ENCODE measurements around the gene ADAM11. TPM values are rescaled to one million over a fixed set of nuclear protein-coding genes. Genes with fewer than 3 reads are reported as not detected.
A peak's percentile ranks its signal among the peaks of the same experiment; 100 is the strongest.

Gene ADAM11
- total RNA-seq, 6 donors from 2014 or later, result 0.15 to 1.0 (median 0.20) TPM; not detected in 1

DNA sequence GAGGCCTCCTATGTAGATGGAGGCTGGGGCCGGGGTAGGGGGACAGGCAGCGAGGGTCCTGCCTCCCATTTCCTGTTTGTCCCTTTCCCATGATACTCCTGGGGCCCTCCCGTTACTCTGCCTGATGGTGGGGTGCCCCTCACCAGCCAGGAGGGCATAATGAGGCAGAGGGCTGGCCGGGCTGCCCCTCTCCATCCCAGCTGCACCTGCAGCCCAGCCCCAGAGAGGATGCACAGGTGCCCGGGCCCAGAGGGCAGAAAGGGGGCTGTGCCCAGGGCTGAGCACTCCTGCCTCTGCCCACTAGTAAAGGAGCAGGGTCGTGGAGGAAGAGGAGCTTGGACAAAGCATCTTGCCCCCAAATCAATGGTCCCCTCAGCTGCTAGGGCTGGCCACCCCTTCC is 10.4 kb downstream of the ADAM11 start:
- Histone ChIP-seq H3K27me3 (peaks cover 0 to 12% (median 1%) of the 10 kb centered on the region in 4 donors), H3K4me1 (no peaks in the 10 kb centered on the region), H3K36me3 (no peaks in the 10 kb centered on the region), H3K4me3 (no peak overlapping the region), H3K27ac (no peak overlapping the region), H3K9me3 (no peaks in the 10 kb centered on the region)
- 38 to 51% methylated on average over 3 to 6 of the region's 6 CpGs for whole genome bisulfite sequencing, 2 donors
- no peak for ATAC-seq (ENCODE audit: low FRiP score in 2 of 2)
- peak in 1 of 2 donors; percentile 25 for DNase-seq
- TF ChIP-seq POLR2AphosphoS5 (IDR thresholded peaks at IDR 0.05), result no peak
- TF ChIP-seq, protein P1, sequence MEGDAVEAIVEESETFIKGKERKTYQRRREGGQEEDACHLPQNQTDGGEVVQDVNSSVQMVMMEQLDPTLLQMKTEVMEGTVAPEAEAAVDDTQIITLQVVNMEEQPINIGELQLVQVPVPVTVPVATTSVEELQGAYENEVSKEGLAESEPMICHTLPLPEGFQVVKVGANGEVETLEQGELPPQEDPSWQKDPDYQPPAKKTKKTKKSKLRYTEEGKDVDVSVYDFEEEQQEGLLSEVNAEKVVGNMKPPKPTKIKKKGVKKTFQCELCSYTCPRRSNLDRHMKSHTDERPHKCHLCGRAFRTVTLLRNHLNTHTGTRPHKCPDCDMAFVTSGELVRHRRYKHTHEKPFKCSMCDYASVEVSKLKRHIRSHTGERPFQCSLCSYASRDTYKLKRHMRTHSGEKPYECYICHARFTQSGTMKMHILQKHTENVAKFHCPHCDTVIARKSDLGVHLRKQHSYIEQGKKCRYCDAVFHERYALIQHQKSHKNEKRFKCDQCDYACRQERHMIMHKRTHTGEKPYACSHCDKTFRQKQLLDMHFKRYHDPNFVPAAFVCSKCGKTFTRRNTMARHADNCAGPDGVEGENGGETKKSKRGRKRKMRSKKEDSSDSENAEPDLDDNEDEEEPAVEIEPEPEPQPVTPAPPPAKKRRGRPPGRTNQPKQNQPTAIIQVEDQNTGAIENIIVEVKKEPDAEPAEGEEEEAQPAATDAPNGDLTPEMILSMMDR (IDR thresholded peaks at IDR 0.05), result no peak
- no peak for TF ChIP-seq EP300 (IDR thresholded peaks at IDR 0.05)
- TF ChIP-seq POLR2A (IDR thresholded peaks at IDR 0.05), result no peak

- Histone ChIP-seq H3K4me1 (peaks cover 0 to 1% (median 0%) of the 10 kb centered on the region in 4 donors), H3K9me3 (no peaks in the 10 kb centered on the region), H3K27me3 (peaks cover 0 to 12% (median 1%) of the 10 kb centered on the region in 4 donors), H3K27ac (no peak overlapping the region), H3K36me3 (no peaks in the 10 kb centered on the region), H3K4me3 (no peak overlapping the region)
- TF ChIP-seq POLR2AphosphoS5 (IDR thresholded peaks at IDR 0.05) (no peak), EP300 (IDR thresholded peaks at IDR 0.05) (no peak)
- WGBS, 2 donors, result 61 to 81% methylated on average over 2 to 11 of the region's 15 CpGs
- DNase-seq (peak in 1 of 2 donors; percentile 66), ATAC-seq (ENCODE audit: low FRiP score in 2 of 2) (no peak)
Measured at GRCh38 chr17:44769647-44770084, 10.9 kb downstream of the ADAM11 start.

GRCh38 chr17:44770166-44770925 is 11.6 kb downstream of the ADAM11 start:
- peaks cover 5 to 8% (median 5%) of the 10 kb centered on the region in 4 donors for H3K4me1 ChIP-seq
- H3K4me3 ChIP-seq, result no peak overlapping the region
- peaks cover 0 to 12% (median 1%) of the 10 kb centered on the region in 4 donors for H3K27me3 ChIP-seq
- ATAC-seq (ENCODE audit: low FRiP score in 2 of 2), result no peak
- WGBS, 2 donors, result 73 to 75% methylated on average over 3 to 10 of the region's 11 CpGs
- no peak for DNase-seq
- no peak overlapping the region for H3K27ac ChIP-seq
- TF ChIP-seq EP300 (IDR thresholded peaks at IDR 0.05), result no peak
- TF ChIP-seq POLR2A (IDR thresholded peaks at IDR 0.05), result no peak
- TF ChIP-seq, protein P1 (IDR thresholded peaks at IDR 0.05), result no peak
- H3K9me3 ChIP-seq, result no peaks in the 10 kb centered on the region
- H3K36me3 ChIP-seq, result no peaks in the 10 kb centered on the region

GRCh38 chr17:44772308-44773045 is 13.7 kb downstream of the ADAM11 start:
- ATAC-seq (ENCODE audit: low FRiP score in 2 of 2), result no peak
- H3K4me1 ChIP-seq, result peaks cover 12 to 19% (median 14%) of the 10 kb centered on the region in 4 donors
- no peak overlapping the region for H3K27ac ChIP-seq
- H3K9me3 ChIP-seq, result no peaks in the 10 kb centered on the region
- no peak overlapping the region for H3K4me3 ChIP-seq
- peak in 1 of 2 donors; percentile 58 for DNase-seq
- TF ChIP-seq, protein P1 (IDR thresholded peaks at IDR 0.05), result no peak
- TF ChIP-seq EP300 (IDR thresholded peaks at IDR 0.05) (no peak), POLR2AphosphoS5 (IDR thresholded peaks at IDR 0.05) (no peak), POLR2A (IDR thresholded peaks at IDR 0.05) (no peak)
- 37 to 45% methylated on average over 3 to 20 of the region's 21 CpGs for WGBS, 2 donors
- no peaks in the 10 kb centered on the region for H3K36me3 ChIP-seq
- peaks cover 0 to 12% (median 1%) of the 10 kb centered on the region in 4 donors for H3K27me3 ChIP-seq

DNA sequence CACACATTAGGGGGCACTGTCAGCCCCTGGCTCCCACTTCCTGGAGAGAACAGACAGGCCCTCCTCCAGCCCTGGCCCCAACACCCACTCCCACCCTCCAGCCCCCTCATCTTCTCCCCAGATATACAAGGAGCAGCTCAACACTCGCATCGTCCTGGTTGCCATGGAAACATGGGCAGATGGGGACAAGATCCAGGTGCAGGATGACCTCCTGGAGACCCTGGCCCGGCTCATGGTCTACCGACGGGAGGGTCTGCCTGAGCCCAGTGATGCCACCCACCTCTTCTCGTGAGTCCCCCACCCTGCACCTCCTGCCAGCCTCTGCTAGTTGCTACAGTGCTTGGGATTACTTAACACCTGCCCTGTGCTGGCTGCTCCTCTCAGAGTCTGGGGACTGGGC is 14.4 kb downstream of the ADAM11 start:
- no peaks in the 10 kb centered on the region for H3K36me3 ChIP-seq
- no peak for ATAC-seq (ENCODE audit: low FRiP score in 2 of 2)
- 55 to 72% methylated on average over 6 of the region's 6 CpGs for WGBS, 2 donors
- no peaks in the 10 kb centered on the region for H3K9me3 ChIP-seq
- H3K4me1 ChIP-seq, result peaks cover 12 to 19% (median 14%) of the 10 kb centered on the region in 4 donors
- no peak overlapping the region for H3K27ac ChIP-seq
- H3K27me3 ChIP-seq, result peaks cover 0 to 12% (median 1%) of the 10 kb centered on the region in 4 donors
- no peak for TF ChIP-seq EP300 (IDR thresholded peaks at IDR 0.05)
- TF ChIP-seq, protein P1 (IDR thresholded peaks at IDR 0.05), result no peak
- TF ChIP-seq POLR2A (IDR thresholded peaks at IDR 0.05), result no peak
- TF ChIP-seq POLR2AphosphoS5 (IDR thresholded peaks at IDR 0.05), result no peak
- DNase-seq, result no peak
- no peak overlapping the region for H3K4me3 ChIP-seq
